GM19025 (cell line): ENCODE data around the gene FNDC3A.

ENCODE experiments used
- ATAC-seq: cut with Tn5 transposase; IDR thresholded peaks from one replicate; pipeline ENCODE4 v1.9.1; 2021; ENCODE audit warnings: mild to moderate bottlenecking, low read depth, moderate library complexity; ENCODE audit not compliant: unreplicated experiment

Gene FNDC3A

GRCh38 chr13:48975856-48976575 lies at the start of gene FNDC3A:
TSS of gene FNDC3A (plus strand) at chr13:48975912. CDS start at chr13:49006191, 30,279 bp downstream.
- peak; percentile 56 for ATAC-seq

- ATAC-seq = no peak
These were observed 46.8 kb upstream of the FNDC3A start for GRCh38 chr13:48928757-48929430.

DNA sequence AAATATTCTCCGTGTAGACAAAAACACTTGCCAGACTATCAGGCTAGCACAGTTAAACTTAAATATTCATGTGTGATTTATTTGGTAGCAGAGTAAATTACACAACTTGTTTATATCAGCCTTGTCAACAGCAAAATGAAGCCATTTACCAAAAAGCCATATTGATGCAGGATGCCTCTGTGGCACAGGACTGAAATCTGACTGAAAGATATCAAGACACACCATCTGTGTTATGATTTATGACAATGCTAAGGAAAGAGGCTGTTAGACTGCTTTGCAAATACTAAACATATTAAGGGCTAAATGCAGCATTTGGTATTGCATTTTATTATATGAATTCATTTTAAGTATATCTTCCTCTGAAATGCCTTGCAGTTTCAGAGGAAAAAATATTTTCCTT lies 44.8 kb upstream of the FNDC3A start:
- no peak for ATAC-seq

DNA sequence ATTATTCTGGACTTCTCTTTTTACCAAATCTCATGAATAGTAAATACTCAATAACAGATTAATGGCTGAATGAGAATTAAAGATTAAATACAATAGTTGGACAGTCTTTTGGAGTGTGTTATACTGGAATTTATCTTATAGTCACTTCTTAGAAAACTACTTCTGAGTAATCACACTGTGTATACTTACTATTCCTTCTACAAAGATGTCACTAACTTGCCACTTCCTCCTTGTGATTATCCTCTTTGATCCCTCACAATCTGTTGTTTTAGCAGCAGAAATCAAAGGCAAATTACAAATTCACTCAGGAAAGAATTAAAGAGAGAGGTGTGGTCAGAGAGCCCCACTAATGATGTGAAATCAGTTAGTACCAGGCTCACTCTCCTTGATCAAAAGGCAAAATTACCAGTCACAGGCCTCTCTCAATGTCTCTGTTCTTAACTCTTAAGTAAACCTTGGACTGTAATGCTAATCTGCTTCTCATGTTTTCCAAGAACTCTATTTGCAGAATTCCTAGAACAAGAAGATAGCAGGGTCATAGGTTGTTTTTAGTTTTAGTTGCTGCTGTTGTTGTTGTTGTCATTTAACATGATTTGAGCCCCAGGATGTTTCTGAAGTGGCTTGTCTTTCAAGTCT lies 37.3 kb upstream of the FNDC3A start:
- ATAC-seq = no peak

GRCh38 chr13:48939728-48940127 lies 36.0 kb upstream of the FNDC3A start:
- ATAC-seq = no peak

- no peak for ATAC-seq
These were observed 33.6 kb upstream of the FNDC3A start for GRCh38 chr13:48942131-48942530.

DNA sequence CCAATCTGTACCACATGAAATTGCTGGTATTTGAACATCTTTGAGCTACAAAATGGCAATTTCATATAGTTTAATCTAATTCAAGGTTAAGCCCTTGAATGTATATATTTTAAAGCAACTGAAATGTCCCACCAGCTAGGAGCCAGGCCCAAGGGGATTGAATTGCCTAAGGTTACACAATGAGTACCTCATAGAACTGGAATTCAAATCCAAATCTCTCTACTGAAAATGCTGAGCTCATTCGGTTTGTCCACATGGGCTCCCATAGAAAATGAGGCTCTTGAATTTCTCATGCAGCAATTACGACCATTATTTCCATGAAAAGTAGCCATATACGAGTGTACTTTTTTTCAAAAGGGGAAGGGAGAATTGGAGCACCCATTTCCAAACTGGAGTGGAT lies 31.5 kb upstream of the FNDC3A start:
- ATAC-seq = no peak

- no peak for ATAC-seq
These were observed 30.1 kb upstream of the FNDC3A start for GRCh38 chr13:48945626-48946025.

- ATAC-seq = no peak
These were observed 29.5 kb upstream of the FNDC3A start for GRCh38 chr13:48946163-48946562.

DNA sequence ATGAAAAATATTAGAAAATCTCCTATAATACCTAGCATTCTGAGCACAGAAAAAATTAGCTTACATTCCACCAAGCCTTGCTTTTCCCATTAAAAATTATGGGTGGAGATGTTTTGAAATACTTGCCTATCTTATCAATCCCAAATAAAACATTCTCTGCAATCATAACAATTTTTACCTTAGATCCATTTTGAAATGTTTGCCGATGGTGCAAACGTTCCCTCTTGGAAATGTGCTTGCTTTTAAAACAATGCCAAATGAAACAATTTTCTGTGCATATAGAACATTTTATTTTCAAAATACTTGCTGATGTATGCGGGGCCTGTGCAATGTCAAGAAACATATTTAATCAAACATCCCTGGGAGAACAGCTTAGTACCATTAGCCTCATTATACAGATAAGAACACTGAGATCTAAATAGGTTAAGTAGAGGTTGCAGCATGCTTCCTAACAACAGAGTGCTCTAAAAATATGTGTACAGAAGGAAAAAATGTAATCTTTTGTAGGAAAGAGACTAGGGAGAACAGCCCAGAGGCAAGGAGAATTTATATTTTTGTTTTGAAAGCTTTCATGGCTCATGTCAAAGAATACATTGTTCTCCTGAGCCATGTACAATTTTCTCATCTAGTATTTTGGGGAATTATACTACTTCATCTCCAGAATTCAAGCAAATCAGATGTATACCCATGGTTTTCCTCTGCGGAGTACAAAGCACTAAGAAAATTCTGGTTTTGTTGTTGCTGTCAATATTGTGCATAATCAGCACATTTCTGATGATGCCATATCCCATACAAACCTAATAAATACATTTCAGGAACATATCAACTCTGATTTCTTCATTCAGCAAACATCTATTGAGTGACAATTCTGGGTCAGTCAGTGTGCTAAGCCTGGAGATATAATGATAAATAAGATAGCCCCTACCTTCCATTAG lies 25.9 kb upstream of the FNDC3A start:
- no peak for ATAC-seq

DNA sequence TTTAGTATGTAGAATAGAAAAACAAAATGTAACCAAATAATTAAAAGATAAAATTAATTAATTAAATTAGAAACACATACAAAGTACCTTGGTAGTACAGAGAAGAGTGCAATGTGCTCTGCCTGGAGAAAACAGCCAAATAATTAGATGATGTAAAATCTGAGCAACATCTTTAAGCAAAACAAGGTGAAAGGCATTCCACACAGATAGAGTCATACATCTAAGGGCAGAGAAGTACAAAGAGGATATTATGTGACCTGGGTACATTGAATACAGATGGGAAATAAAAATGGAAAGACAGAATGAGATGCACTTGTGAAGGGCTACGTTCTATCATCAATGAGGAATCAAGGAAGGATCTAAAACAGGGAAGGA lies 25.2 kb upstream of the FNDC3A start:
- no peak for ATAC-seq

DNA sequence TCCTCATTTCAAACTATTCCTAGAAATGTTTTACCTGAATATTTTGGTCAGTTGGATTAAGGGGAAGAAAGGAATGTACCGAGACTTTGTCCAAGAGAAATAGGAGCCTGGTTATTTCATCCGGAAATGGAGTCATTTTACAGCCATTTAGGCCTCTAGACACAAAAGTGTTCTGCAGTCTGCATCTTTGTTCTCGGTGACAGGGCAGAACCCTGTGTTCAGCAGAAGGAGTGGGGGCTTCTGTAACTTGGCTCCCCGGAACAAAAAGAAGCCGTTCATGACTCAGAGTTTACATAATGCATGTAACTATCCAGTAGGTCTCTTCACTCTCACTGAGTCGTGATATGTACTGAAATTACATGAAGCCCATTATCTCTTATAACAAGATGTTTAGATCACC lies 21.6 kb upstream of the FNDC3A start:
- no peak for ATAC-seq

DNA sequence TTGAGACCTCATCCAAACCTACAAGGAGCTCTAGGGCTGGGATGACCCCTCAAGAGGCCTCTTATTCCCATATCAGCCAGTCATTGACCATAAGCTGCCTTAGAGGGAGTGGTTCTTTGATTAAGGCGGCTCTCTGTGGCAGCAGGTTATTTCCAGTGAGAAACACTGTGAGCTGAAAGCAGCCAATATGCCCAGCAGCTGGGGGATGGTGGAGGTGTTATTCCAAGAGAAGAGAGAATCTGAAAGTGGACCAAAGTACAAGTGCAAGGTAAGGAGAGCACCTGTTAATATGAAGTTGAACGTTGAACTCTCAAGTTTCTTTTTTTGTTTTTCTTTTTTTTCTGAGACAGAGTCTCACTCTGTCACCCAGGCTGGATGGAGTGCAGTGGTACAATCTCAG lies 20.2 kb upstream of the FNDC3A start:
- no peak for ATAC-seq

GRCh38 chr13:48961379-48961778 lies 14.3 kb upstream of the FNDC3A start:
- no peak for ATAC-seq

DNA sequence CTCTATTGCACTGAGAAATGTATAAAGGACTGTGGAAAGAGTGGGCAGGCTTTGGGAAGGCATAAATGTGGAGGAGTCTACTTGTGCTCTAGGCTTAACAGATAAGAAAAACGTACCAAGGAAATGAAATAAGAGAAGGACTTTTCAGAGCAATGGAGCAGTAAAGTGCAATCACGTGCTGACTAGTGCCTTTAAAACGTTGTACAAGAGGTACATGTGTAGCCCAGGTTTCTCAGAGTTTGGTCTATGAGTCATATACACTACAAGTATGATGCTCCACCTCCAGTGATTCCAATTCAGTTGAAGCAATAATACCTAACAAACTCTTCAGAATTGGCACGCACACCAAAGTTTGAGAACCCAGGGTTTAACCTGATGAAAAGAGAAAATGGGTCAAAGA lies 13.4 kb upstream of the FNDC3A start:
- ATAC-seq = no peak

- no peak for ATAC-seq
These were observed 10.0 kb upstream of the FNDC3A start for GRCh38 chr13:48965736-48966135.

DNA sequence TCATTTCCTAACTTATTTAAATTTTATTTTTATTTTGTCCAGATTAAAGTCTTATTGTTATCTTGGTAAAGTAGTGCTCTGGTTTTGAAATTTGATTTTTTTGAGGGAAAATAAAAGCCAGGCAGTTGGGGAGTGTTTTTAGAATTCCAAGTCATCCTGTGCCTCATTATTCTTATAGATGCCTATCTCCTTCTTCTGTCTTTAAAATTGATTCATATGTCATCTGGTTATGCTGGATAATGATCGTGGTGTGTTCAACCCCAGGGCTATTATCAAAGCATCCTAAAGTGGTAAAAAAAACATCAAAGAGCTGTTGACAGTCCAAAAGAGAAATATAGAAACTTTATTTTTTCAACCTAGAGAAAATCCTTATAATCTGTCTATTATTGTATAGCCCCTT lies 6.0 kb upstream of the FNDC3A start:
- ATAC-seq = no peak

GRCh38 chr13:48973845-48974431 lies 1.8 kb upstream of the FNDC3A start:
- no peak for ATAC-seq

- ATAC-seq = peak; percentile 19
These were observed 434 bp upstream of the FNDC3A start for GRCh38 chr13:48975101-48975855.
